HG02885 (cell line): ENCODE results near the gene PIK3CG.
A peak's percentile ranks its signal among the peaks of the same experiment; 100 is the strongest.
"Not testable (repeated sequence)": the region's sequence is repeated elsewhere in the genome, so short reads cannot be mapped to it uniquely, and the experiment has no call there.

Source experiments
- ATAC-seq: cut with Tn5 transposase; IDR thresholded peaks from one replicate; pipeline ENCODE4 v1.9.1; 2021; ENCODE audit warnings: mild to moderate bottlenecking; ENCODE audit not compliant: unreplicated experiment, poor library complexity

The PIK3CG gene

DNA sequence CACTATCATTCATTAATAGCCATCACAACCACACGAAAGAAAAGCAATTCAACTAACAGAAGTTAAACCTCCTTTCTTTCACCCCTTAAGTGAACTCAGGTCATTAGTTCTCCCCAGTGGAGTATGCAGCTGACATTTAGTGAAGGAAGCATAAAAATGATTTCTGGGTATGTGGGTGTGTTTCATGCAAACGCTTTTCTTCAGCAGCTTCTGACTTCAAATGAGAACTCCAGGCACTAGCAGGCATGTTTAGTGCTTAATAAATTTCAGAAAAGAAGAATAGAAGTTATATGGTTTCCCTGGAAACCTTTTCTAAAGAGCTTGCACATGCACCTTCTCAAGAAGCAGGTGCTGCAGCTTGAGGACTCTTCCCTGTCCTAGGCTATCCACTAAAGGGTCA, 62.5 kb downstream of the PIK3CG start:
- no peak for ATAC-seq

GRCh38 chr7:106929616-106930015, 64.5 kb downstream of the PIK3CG start:
- ATAC-seq = not testable (repeated sequence)

DNA sequence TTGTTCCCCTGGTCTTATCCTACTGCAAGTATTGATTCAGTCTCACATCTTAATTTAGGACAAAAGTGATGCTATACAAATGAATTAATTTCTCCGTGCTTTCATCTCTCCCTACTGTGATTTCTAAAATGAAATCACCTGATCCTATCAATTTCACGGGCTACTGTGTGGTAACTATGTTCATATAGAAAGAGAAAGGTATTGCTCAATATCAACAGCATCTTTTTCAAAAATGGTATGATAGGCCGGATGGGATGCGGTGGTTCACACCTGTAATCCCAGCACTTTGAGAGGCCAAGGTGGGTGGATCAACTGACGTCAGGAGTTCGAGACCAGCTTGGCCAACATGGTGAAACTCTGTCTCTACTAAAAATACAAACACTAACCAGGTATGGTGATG, 71.2 kb downstream of the PIK3CG start:
- ATAC-seq = no peak

- ATAC-seq = not testable (repeated sequence)
Measured at GRCh38 chr7:106938122-106938521, 73.0 kb downstream of the PIK3CG start.

DNA sequence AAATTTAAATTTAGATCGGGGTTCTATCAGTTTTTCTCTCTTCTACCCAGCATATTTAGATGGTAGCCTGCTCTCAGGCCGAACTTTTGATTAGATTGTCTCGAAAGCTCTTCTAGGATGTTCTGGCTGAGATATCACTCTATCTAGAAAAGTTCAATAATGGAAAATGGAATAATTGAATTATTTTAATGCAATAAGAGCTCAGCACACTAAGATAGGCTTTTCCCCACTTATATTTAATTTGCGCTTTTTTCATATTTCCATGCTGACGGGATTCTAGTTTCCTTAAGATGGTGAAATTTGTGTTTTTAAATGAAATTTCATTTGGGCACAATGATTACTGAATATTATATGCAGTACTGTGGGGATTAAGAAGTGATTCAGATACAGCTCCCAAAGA, 73.7 kb downstream of the PIK3CG start:
- ATAC-seq = no peak

GRCh38 chr7:106944035-106944665, 79.1 kb downstream of the PIK3CG start:
- no peak for ATAC-seq

GRCh38 chr7:106947244-106947728, 82.2 kb downstream of the PIK3CG start:
- ATAC-seq = peak; percentile 66

DNA sequence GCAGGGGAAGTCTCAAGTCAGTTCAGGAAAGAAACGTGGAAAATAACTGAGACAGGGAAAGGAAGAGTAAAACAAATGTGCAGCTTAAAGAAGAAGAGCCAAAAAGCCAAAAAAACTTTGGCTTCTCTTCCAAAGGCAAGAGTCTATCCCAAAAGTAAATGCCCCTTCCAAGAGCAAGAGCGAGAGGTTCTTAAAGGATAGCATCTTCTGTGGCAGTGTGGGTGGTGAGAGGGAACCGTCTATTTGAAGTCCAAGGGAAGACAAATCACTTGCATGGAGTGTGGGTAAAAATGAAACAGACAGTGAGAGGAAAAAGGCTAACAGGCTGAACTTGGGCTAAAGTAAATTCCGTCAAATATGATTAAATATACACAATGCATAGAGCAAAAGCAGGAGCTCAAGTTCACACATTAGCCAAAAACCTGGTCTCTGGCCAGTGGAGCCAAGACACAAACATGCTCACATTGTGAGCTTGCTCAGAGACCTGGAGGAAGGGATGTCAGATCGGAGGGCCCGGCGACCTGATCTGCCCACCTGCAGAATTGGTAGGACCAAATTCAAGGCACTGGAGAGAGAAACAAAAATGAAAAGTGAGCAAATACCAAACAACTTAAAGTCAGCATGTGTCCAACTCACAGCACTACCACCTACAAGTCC, 87.0 kb downstream of the PIK3CG start:
- no peak for ATAC-seq

- no peak for ATAC-seq
Measured at GRCh38 chr7:106952658-106953231, 87.7 kb downstream of the PIK3CG start.

DNA sequence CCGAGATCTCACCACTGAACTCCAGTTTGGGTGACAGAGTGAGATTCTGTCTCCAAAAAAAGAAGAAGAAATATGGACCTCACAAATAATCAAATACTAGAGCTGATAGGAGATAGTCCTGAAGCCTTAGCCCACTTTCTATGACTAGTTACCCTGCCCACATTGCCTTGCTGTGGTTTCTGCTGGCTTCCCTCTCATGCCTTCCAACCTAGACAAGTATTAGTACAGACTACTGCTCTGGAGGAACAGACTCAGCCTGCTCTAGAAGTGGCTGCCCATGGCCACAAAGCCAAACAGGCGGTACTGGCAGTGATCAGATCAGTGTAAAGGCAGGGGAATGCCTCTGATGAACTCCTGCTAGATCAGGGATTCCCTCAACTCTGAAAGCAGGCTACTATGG, 89.8 kb downstream of the PIK3CG start:
- ATAC-seq = no peak

- not testable (repeated sequence) for ATAC-seq
Measured at GRCh38 chr7:106955857-106956256, 90.8 kb downstream of the PIK3CG start.
